Thoracic aorta (tissue), 2 donors: ENCODE results near the gene FGD5. TPM values are rescaled to one million over a fixed set of nuclear protein-coding genes. Genes with fewer than 3 reads are reported as not detected.

ENCODE experiments used
- ATAC-seq: fragments of 150-250 bp; one replicate; pipeline ENCODE4 v1.8.0; 2017; ENCODE audit warnings: low read depth; ENCODE audit not compliant: insufficient number of reproducible peaks, low FRiP score
- DNase-seq: peaks from one replicate; pipeline ENCODE4 v3.0.0-alpha.2; 2020; ENCODE audit warnings: low spot score
- H3K27ac ChIP-seq, 2 donors: fragments of 200-600 bp; sonication (generic); 1 replicate in 1 of 2; 2 replicates in 1 of 2; pipeline ENCODE4 v1.5.1; 2016; ENCODE audit warnings: mild to moderate bottlenecking in 2 of 2, moderate library complexity in 2 of 2
- H3K27me3 ChIP-seq: fragments of 200-600 bp; sonication (generic); replicated peaks from 2 replicates; pipeline ENCODE4 v1.6.0; 2016; ENCODE audit warnings: mild to moderate bottlenecking; ENCODE audit not compliant: insufficient read depth
- H3K36me3 ChIP-seq: fragments of 200-600 bp; sonication (generic); one replicate; pipeline ENCODE4 v1.5.1; 2016
- H3K4me1 ChIP-seq, 2 donors: fragments of 200-600 bp; sonication (generic); 1 replicate in 1 of 2; 2 replicates in 1 of 2; pipeline versions ENCODE4 v1.5.1 to v1.6.0; 2016; ENCODE audit warnings: low read depth in 2 of 2, mild to moderate bottlenecking in 1 of 2; ENCODE audit not compliant: control insufficient read depth in 1 of 2
- H3K4me3 ChIP-seq: fragments of 200-600 bp; sonication (generic); 2 replicates; pipeline ENCODE4 v1.5.1; 2016; ENCODE audit warnings: mild to moderate bottlenecking
- H3K9me3 ChIP-seq: fragments of 200-600 bp; sonication (generic); 2 replicates; pipeline ENCODE4 v1.5.1; 2016
- total RNA-seq, 2 donors: library from RNA; depleted of rRNA; stranded (reverse); fragments of >200 nt; gene quantifications; one replicate each; pipeline versions ENCODE4 v1.1.0 to v1.2.3, GENCODE V29; 2016
- TF ChIP-seq, protein P1 (sequence below): fragments of 200-600 bp; sonication (generic); IDR thresholded peaks from one replicate; pipeline ENCODE4 v1.5.1; 2019; ENCODE audit warnings: antibody characterized with exemption

Gene FGD5
- total RNA-seq, 2 donors from 2014 or later: 15.4 to 21.4 TPM

DNA sequence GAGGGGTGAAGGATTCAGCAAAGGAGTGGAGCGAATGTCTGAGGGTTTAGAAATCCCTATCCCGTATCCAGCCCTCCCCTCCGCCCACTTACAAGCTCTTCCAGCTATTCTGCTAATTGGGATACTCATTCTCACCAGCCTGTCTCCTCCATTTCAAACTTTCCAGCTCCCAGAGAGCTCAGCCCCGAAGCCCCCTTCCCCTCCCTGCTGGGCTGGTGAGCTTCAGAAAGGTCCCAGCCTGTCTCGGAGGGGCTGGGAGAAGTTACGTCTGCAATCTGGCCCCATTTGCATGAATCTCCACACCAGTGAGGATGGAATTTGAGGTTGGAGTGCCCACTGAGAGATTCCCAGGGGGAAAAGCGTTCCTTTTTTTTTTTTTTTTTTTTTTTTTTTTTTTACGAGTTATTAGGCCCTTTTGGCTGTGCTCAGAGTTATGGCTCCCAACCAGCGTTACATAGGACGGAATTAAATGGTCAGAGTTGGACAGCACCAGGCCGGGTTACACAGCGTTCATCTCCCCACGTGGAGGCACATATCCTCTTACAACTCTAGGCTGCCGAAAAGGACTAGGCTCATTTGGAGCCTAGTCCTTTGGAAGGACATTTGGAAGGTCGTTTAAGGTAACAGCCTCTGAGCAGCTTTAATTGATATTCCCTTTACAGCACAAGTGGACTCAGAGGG lies 34.6 kb downstream of the FGD5 start:
- ATAC-seq (no peak), DNase-seq (no peak)
- H3K4me3 ChIP-seq: no peak overlapping the region
- H3K9me3 ChIP-seq: no peaks in the 10 kb centered on the region
- H3K36me3 ChIP-seq: no peaks in the 10 kb centered on the region
- H3K27ac ChIP-seq: no peak overlapping the region
- TF ChIP-seq, protein P1, sequence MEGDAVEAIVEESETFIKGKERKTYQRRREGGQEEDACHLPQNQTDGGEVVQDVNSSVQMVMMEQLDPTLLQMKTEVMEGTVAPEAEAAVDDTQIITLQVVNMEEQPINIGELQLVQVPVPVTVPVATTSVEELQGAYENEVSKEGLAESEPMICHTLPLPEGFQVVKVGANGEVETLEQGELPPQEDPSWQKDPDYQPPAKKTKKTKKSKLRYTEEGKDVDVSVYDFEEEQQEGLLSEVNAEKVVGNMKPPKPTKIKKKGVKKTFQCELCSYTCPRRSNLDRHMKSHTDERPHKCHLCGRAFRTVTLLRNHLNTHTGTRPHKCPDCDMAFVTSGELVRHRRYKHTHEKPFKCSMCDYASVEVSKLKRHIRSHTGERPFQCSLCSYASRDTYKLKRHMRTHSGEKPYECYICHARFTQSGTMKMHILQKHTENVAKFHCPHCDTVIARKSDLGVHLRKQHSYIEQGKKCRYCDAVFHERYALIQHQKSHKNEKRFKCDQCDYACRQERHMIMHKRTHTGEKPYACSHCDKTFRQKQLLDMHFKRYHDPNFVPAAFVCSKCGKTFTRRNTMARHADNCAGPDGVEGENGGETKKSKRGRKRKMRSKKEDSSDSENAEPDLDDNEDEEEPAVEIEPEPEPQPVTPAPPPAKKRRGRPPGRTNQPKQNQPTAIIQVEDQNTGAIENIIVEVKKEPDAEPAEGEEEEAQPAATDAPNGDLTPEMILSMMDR: no peak
- H3K27me3 ChIP-seq: no peaks in the 10 kb centered on the region
- H3K4me1 ChIP-seq: no peaks in the 10 kb centered on the region

DNA sequence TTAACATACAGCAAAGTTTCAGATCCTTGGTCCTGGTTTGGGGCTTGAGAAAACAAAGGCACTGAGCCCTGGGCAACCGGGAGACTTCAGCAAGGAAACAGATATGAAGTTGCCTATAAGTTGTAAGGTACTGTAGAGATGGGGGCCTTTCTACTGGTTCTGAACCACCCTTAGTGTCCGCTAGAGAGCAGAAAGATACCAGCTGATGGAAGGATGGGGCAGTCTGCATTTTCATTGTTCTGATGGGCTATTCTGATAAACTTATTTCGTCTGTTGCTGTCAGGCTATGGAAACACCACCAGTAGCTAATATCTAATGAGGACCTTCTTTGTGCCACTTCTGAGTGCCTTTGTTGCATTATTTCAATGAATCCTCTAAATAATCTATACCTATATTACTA lies 38.7 kb downstream of the FGD5 start:
- TF ChIP-seq, protein P1: no peak
- ATAC-seq (no peak), DNase-seq (no peak)
- H3K27ac ChIP-seq: no peak overlapping the region
- H3K36me3 ChIP-seq: no peaks in the 10 kb centered on the region
- H3K9me3 ChIP-seq: no peaks in the 10 kb centered on the region
- no peaks in the 10 kb centered on the region for H3K4me1 ChIP-seq
- no peak overlapping the region for H3K4me3 ChIP-seq
- no peaks in the 10 kb centered on the region for H3K27me3 ChIP-seq

DNA sequence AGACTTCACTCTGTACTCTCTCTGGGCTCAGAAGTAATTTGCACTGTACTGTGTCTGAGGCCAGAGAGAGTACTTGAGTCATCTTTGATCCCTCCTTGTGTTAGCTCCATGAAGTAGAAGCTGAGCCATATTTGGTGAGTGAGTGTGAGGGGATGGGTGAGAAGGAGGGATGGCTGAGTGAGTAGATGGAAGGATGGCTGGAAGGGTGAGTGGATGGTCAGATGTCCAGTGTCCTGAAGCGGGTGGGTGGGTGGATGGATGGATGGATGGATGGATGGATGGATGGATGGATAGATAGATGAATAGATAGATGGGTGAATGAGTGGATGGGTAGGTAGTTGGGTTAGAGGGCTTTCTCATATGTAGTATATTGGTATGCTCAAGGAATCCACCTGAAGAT lies 39.3 kb downstream of the FGD5 start:
- no peaks in the 10 kb centered on the region for H3K27me3 ChIP-seq
- no peak for DNase-seq
- ATAC-seq: no peak

DNA sequence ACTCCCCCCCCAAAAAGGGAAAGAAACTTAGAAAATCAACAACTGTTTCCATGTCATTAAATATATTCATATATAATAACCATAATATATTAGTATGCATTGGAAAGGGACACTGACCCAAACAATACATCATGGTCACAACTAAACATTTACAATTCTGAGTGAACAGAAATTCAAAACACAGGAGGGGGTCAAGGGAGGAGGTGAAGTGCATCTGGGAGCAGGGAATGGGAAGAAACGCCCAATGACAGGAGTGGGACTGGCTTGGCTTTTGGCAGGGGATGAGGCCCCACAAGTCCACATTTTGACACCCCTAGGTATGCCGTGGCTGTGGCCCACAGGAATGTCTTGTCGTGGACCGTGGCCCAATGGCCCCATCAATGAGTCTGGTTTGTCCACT lies 41.1 kb downstream of the FGD5 start:
- Histone ChIP-seq H3K27ac (no peak overlapping the region), H3K4me1 (no peaks in the 10 kb centered on the region), H3K27me3 (no peaks in the 10 kb centered on the region), H3K9me3 (no peaks in the 10 kb centered on the region), H3K4me3 (no peak overlapping the region), H3K36me3 (no peaks in the 10 kb centered on the region)
- TF ChIP-seq, protein P1: no peak
- ATAC-seq: no peak
- no peak for DNase-seq

More for the DNA sequence above, 39.3 kb downstream of the FGD5 start:
- H3K4me1 ChIP-seq: no peaks in the 10 kb centered on the region
- no peaks in the 10 kb centered on the region for H3K36me3 ChIP-seq
- H3K27ac ChIP-seq: no peak overlapping the region
- no peaks in the 10 kb centered on the region for H3K9me3 ChIP-seq
- no peak overlapping the region for H3K4me3 ChIP-seq
- TF ChIP-seq, protein P1: no peak

DNA sequence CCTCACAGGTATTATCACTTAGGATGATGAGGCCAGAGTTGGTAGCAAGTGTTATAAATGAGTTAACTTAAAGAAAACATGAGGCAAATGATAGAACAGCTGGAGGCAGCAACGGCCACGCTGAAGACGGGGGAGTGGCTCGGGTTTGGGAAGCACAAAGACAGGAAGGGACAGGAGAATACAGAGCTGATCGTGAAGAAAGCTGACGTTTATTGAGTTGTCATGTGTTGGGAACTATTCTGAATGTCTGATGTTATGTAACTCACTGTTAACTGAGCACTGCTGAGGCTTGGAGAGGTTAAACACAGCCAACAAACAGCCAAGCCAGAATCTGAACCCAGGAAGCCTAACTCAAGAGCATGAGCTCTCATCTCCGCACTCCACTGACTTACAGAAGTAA lies 42.3 kb downstream of the FGD5 start:
- Histone ChIP-seq H3K4me1 (no peaks in the 10 kb centered on the region), H3K27ac (no peak overlapping the region), H3K27me3 (no peaks in the 10 kb centered on the region), H3K4me3 (no peak overlapping the region), H3K36me3 (no peaks in the 10 kb centered on the region), H3K9me3 (no peaks in the 10 kb centered on the region)
- TF ChIP-seq, protein P1: no peak
- ATAC-seq (no peak), DNase-seq (no peak)
